RWPE2 (cell line): ENCODE measurements around the gene TEX101.
A peak's percentile ranks its signal among the peaks of the same experiment; 100 is the strongest.

Experiments
- ATAC-seq: fragments of 200-7000 bp; cut with Tn5 transposase; 3 replicates; pipeline ENCODE4 v1.9.1; 2021; ENCODE audit warnings: low read depth
- DNase-seq: peaks from one replicate; pipeline ENCODE4 v3.0.0-alpha.2; 2020; ENCODE audit warnings: low spot score
- H3K27ac ChIP-seq: fragments of 450-650 bp; 2 replicates; pipeline ENCODE4 v1.5.1; 2017; ENCODE audit warnings: mild to moderate bottlenecking; ENCODE audit not compliant: poor library complexity, severe bottlenecking
- H3K27me3 ChIP-seq: fragments of 250-450 bp; sonication (Bioruptor Pico); 2 replicates; pipeline ENCODE4 v1.5.1; 2021; ENCODE audit warnings: mild to moderate bottlenecking, moderate library complexity; ENCODE audit not compliant: insufficient read depth, poor library complexity, severe bottlenecking
- H3K36me3 ChIP-seq: fragments of 250-450 bp; sonication (Bioruptor Pico); 2 replicates; pipeline ENCODE4 v1.5.1; 2020; ENCODE audit warnings: low read depth, mild to moderate bottlenecking, moderate library complexity
- H3K4me1 ChIP-seq: fragments of 250-450 bp; sonication (Bioruptor Pico); 2 replicates; pipeline ENCODE4 v1.5.1; 2021; ENCODE audit warnings: mild to moderate bottlenecking, moderate library complexity; ENCODE audit not compliant: insufficient read depth, poor library complexity, severe bottlenecking
- H3K4me3 ChIP-seq: fragments of 250-450 bp; sonication (Bioruptor Pico); 2 replicates; pipeline ENCODE4 v1.5.1; 2021; ENCODE audit warnings: mild to moderate bottlenecking, moderate library complexity; ENCODE audit not compliant: severe bottlenecking
- H3K9me3 ChIP-seq: fragments of 250-450 bp; sonication (Bioruptor Pico); 2 replicates; pipeline ENCODE4 v1.5.1; 2021; ENCODE audit warnings: mild to moderate bottlenecking, moderate library complexity; ENCODE audit not compliant: severe bottlenecking
- TF ChIP-seq, protein P1 (sequence below): fragments of 450-650 bp; IDR thresholded peaks from one replicate; pipeline ENCODE4 v1.5.1; 2017; ENCODE audit warnings: mild to moderate bottlenecking, moderate library complexity; ENCODE audit not compliant: poor library complexity, severe bottlenecking

TEX101 gene

DNA sequence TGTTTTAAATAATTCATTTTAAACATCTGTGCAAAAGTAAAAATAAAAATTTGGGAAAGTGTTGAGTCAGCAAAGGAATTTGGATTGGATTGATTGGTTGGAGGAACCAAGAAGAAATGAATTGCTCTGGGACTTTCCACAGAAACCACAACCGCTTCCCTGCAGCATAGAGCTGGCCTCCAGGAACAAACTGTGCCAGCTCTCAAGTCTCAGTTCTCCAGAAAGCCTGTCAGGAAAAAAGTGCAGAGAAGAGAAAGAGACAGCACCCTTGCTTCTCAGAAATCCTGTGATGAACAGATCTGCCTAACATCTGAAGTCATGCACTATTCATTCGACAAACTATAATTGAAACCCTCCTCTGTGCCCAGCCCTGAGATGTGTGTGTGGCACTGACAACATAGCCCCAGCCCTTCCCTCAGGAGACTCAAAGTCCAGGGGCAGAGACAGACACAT is 35.9 kb downstream of the TEX101 start:
- Histone ChIP-seq H3K4me1 (no peaks in the 10 kb centered on the region), H3K27ac (no peak overlapping the region), H3K4me3 (no peak overlapping the region), H3K36me3 (no peaks in the 10 kb centered on the region), H3K9me3 (no peaks in the 10 kb centered on the region), H3K27me3 (no peaks in the 10 kb centered on the region)
- ATAC-seq: no peak
- TF ChIP-seq, protein P1, sequence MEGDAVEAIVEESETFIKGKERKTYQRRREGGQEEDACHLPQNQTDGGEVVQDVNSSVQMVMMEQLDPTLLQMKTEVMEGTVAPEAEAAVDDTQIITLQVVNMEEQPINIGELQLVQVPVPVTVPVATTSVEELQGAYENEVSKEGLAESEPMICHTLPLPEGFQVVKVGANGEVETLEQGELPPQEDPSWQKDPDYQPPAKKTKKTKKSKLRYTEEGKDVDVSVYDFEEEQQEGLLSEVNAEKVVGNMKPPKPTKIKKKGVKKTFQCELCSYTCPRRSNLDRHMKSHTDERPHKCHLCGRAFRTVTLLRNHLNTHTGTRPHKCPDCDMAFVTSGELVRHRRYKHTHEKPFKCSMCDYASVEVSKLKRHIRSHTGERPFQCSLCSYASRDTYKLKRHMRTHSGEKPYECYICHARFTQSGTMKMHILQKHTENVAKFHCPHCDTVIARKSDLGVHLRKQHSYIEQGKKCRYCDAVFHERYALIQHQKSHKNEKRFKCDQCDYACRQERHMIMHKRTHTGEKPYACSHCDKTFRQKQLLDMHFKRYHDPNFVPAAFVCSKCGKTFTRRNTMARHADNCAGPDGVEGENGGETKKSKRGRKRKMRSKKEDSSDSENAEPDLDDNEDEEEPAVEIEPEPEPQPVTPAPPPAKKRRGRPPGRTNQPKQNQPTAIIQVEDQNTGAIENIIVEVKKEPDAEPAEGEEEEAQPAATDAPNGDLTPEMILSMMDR: no peak
- DNase-seq: no peak

DNA sequence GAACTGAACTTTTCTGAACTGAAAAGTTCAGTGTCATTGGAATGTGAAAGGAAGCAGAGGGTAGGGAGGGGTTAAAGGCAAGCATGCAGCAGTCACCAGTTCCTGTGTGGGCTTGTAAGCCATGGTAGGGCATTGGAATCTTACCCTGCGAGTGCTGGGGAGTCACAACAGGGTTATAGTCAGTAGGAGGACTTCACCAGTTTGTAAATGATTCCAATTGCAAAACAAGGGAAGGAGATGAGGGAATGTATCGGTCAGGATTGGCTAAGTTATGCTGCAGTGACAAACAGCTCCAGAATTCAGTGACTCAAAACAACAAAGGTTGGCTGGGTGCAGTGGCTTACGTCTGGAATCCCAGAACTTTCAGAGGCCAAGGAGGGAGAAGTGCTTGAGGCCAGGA is 37.9 kb downstream of the TEX101 start:
- TF ChIP-seq, protein P1: no peak
- H3K27me3 ChIP-seq: no peaks in the 10 kb centered on the region
- peak; percentile 67; the same call in 2 of the 3 replicates for ATAC-seq
- H3K36me3 ChIP-seq: no peaks in the 10 kb centered on the region
- H3K27ac ChIP-seq: no peak overlapping the region
- H3K4me1 ChIP-seq: peaks cover 1% of the 10 kb centered on the region
- DNase-seq: no peak
- no peak overlapping the region for H3K4me3 ChIP-seq
- no peaks in the 10 kb centered on the region for H3K9me3 ChIP-seq

DNA sequence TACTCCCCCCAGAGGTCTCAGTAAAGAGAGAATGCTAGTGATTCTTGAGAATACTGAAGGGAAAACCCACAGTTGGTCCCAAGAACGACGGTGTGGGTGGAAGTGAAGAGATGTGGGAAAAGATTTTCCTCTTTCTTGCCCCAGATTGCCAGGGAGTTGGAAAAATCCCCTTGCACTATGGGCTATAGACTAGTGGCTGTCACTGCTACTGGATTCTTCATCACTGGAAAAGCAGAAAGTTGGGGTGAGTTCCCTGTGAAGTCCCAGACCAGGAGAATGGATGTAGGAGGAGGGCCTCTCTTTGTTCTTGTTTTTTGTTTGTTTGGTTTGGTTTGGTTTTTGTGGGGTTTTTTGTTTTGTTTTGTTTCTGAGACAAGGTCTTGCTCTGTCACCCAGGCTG is 39.3 kb downstream of the TEX101 start:
- TF ChIP-seq, protein P1: no peak
- no peaks in the 10 kb centered on the region for H3K27me3 ChIP-seq
- H3K9me3 ChIP-seq: no peaks in the 10 kb centered on the region
- H3K27ac ChIP-seq: no peak overlapping the region
- H3K36me3 ChIP-seq: no peaks in the 10 kb centered on the region
- peaks cover 4% of the 10 kb centered on the region for H3K4me1 ChIP-seq
- no peak for ATAC-seq
- DNase-seq: no peak
- no peak overlapping the region for H3K4me3 ChIP-seq

DNA sequence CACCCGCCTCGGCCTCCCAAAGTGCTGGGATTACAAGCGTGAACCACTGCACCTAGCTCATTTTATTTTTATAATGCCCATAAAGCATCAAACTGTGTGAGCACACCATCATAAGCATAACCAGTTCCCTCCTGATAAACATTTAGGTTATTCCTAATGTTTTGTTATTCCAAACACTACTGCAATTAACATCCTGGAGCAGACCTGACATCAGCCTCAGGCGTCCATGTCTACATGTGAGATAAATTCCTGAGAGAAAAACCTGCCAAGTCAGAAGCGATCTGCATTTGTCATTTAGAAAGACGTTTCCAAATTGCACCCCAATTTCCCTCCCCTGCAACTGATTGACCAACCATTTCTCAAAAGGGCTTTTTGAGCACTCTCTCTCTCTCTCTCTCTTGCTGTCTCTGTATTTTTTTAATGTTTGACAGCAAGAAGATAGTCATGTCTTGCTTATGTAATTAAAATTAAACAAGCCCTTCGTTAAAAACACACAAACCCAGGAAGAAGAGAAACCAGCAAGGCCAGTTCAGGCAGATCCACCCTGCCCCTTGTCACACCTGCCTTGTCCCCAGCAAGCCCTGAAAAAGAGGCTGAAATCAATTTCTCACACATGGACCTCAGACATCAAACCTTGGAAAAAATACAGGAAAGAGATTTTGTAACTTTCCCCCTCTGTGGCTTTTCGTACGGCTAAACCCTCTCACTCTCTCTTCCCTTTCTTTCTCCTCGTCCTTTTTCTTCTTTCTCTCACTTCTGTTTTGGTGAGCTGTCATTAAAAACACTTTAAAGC is 40.8 kb downstream of the TEX101 start:
- Histone ChIP-seq H3K4me3 (no peak overlapping the region), H3K36me3 (no peaks in the 10 kb centered on the region), H3K27me3 (no peaks in the 10 kb centered on the region), H3K4me1 (peaks cover 4% of the 10 kb centered on the region), H3K9me3 (no peaks in the 10 kb centered on the region), H3K27ac (no peak overlapping the region)
- DNase-seq: no peak
- TF ChIP-seq, protein P1: no peak
- ATAC-seq: no peak

GRCh38 chr19:43457809-43458208 is 43.1 kb downstream of the TEX101 start:
- TF ChIP-seq, protein P1: no peak
- H3K4me1 ChIP-seq: peaks cover 4% of the 10 kb centered on the region
- H3K4me3 ChIP-seq: no peak overlapping the region
- H3K27ac ChIP-seq: no peak overlapping the region
- no peaks in the 10 kb centered on the region for H3K9me3 ChIP-seq
- DNase-seq (no peak), ATAC-seq (no peak)
- no peaks in the 10 kb centered on the region for H3K36me3 ChIP-seq
- no peaks in the 10 kb centered on the region for H3K27me3 ChIP-seq
